ENCODE data around the gene DENND4A.

GRCh38 chr15:65651042-65651322, 141.1 kb downstream of the DENND4A start:
- TF ChIP-seq POLR2AphosphoS5 (IDR thresholded peaks at IDR 0.05; ENCODE audit: low read depth, low read length) (peak; percentile 42; the same call in 1 of the 2 replicates), TAF1 (IDR thresholded peaks at IDR 0.05; ENCODE audit: borderline replicate concordance, low read depth, low read length) (no peak), POLR2A (IDR thresholded peaks at IDR 0.05; ENCODE audit: low read depth, low read length) (peak; percentile 43; the same call in 1 of the 2 replicates)

Measured in GM12892 (cell line).